ENCODE data around the gene AKR7A2. TPM values are rescaled to one million over a fixed set of nuclear protein-coding genes. Genes with fewer than 3 reads are reported as not detected.
A peak's percentile ranks its signal among the peaks of the same experiment; 100 is the strongest.

AKR7A2 gene
- total RNA-seq, 4 donors from 2014 or later = 57.7 to 93.4 (median 70.3) TPM

GRCh38 chr1:19354531-19354981 is 42.6 kb upstream of the AKR7A2 start:
- WGBS, 2 donors = 21 to 62% methylated on average over 4 of the region's 6 CpGs
- DNase-seq = no peak
- Histone ChIP-seq H3K36me3 (peaks cover 23 to 84% (median 34%) of the 10 kb centered on the region in 3 donors), H3K27me3 (no peaks in the 10 kb centered on the region), H3K27ac (peak overlapping the region in 3 of 4 donors; percentile 32 to 82 (median 70)), H3K4me3 (no peak overlapping the region), H3K9me3 (no peaks in the 10 kb centered on the region), H3K4me1 (peaks cover 26 to 92% (median 49%) of the 10 kb centered on the region in 3 donors)
- no peak for TF ChIP-seq CTCF (IDR thresholded peaks at IDR 0.05)
- TF ChIP-seq POLR2A (IDR thresholded peaks at IDR 0.05) = no peak
- intact Hi-C loops (cut with DNase I) = no loop called here

- Histone ChIP-seq H3K27ac (peak overlapping the region; percentile 62 to 82 (median 72)), H3K4me1 (peaks cover 25 to 92% (median 48%) of the 10 kb centered on the region in 3 donors), H3K27me3 (no peaks in the 10 kb centered on the region), H3K4me3 (no peak overlapping the region), H3K36me3 (peaks cover 25 to 90% (median 41%) of the 10 kb centered on the region in 3 donors), H3K9me3 (no peaks in the 10 kb centered on the region)
- TF ChIP-seq CTCF (IDR thresholded peaks at IDR 0.05) = peak in 1 of 6 experiments; percentile 33
- no peak for TF ChIP-seq POLR2A (IDR thresholded peaks at IDR 0.05)
- no peak for DNase-seq
- intact Hi-C loops (cut with DNase I) = no loop called here
- WGBS, 2 donors = 35% methylated on average over 4 of the region's 8 CpGs; no CpG with 5 or more reads in 1 of the 2 donors
These were observed 41.7 kb upstream of the AKR7A2 start for GRCh38 chr1:19353596-19353995.

GRCh38 chr1:19352839-19353238 is 40.9 kb upstream of the AKR7A2 start:
- H3K4me3 ChIP-seq = no peak overlapping the region
- no peaks in the 10 kb centered on the region for H3K9me3 ChIP-seq
- no peaks in the 10 kb centered on the region for H3K27me3 ChIP-seq
- H3K4me1 ChIP-seq = peaks cover 28 to 92% (median 52%) of the 10 kb centered on the region in 3 donors
- intact Hi-C loops (cut with DNase I) = no loop called here
- peaks cover 25 to 98% (median 41%) of the 10 kb centered on the region in 3 donors for H3K36me3 ChIP-seq
- DNase-seq = no peak
- WGBS, 2 donors = 32 to 60% methylated on average over 2 to 12 of the region's 14 CpGs
- H3K27ac ChIP-seq = peak overlapping the region; percentile 62 to 82 (median 72)
- no peak for TF ChIP-seq CTCF (IDR thresholded peaks at IDR 0.05)
- TF ChIP-seq POLR2A (IDR thresholded peaks at IDR 0.05) = no peak

- WGBS, 2 donors = 61 to 93% methylated on average over 3 to 9 of the region's 10 CpGs
These were observed 39.9 kb upstream of the AKR7A2 start for GRCh38 chr1:19351873-19352272.

More at GRCh38 chr1:19351873-19352272, 39.9 kb upstream of the AKR7A2 start:
- DNase-seq = no peak
- Histone ChIP-seq H3K27me3 (no peaks in the 10 kb centered on the region), H3K36me3 (peaks cover 18 to 91% (median 37%) of the 10 kb centered on the region in 3 donors), H3K9me3 (no peaks in the 10 kb centered on the region), H3K27ac (peak overlapping the region; percentile 62 to 82 (median 72)), H3K4me1 (peaks cover 32 to 96% (median 53%) of the 10 kb centered on the region in 3 donors), H3K4me3 (no peak overlapping the region)
- TF ChIP-seq POLR2A (IDR thresholded peaks at IDR 0.05) (no peak), CTCF (IDR thresholded peaks at IDR 0.05) (no peak)
- intact Hi-C loops (cut with DNase I) = no loop called here
